Keratinocyte (primary cell): Measurements from ENCODE around the gene LCK. TPM values are rescaled to one million over a fixed set of nuclear protein-coding genes. Genes with fewer than 3 reads are reported as not detected.

Experiments
- DNase-seq: peaks from one replicate; pipeline ENCODE4 v3.0.0-alpha.2; 2011; ENCODE audit warnings: low read depth, missing footprints, low spot score
- FAIRE-seq: peaks from 2 replicates; lab custom pipeline; 2011; peaks lifted over from hg19 to GRCh38; lab: Jason Lieb, UNC
- H2AFZ ChIP-seq: 2 replicates; pipeline ENCODE4 v1.6.0; 2012; ENCODE audit warnings: low read length, control low read depth, inconsistent platforms; ENCODE audit not compliant: control insufficient read depth
- H3K27ac ChIP-seq: 2 replicates; pipeline ENCODE4 v1.5.1; 2011; ENCODE audit warnings: low read length; ENCODE audit not compliant: control insufficient read depth, insufficient read depth
- H3K27me3 ChIP-seq: 3 replicates; pipeline ENCODE4 v1.6.0; 2011; ENCODE audit warnings: low read length; ENCODE audit not compliant: control insufficient read depth, insufficient read depth; ENCODE audit errors: extremely low read depth
- H3K36me3 ChIP-seq, 2 experiments: 2 replicates in 1 of 2; 3 replicates in 1 of 2; pipeline ENCODE4 v1.5.1; 2011; ENCODE audit warnings: low read length in 2 of 2, mild to moderate bottlenecking in 1 of 2; ENCODE audit not compliant: control insufficient read depth in 2 of 2, insufficient read depth in 2 of 2; ENCODE audit errors: extremely low read depth in 1 of 2
- H3K4me1 ChIP-seq: 3 replicates; pipeline ENCODE4 v1.5.1; 2011; ENCODE audit warnings: low read length; ENCODE audit not compliant: control insufficient read depth, insufficient read depth; ENCODE audit errors: extremely low read depth
- H3K4me2 ChIP-seq: 3 replicates; pipeline ENCODE4 v1.6.0; 2011; ENCODE audit warnings: low read depth, low read length; ENCODE audit not compliant: control insufficient read depth, insufficient read depth; ENCODE audit errors: extremely low read depth
- H3K4me3 ChIP-seq, 3 experiments: fragments of 200-600 bp in 1 of 3; sonication (generic) in 1 of 3; 2 replicates in 2 of 3; 3 replicates in 1 of 3; pipeline ENCODE4 v1.5.1; 2011 to 2016; ENCODE audit warnings: low read length in 3 of 3, mild to moderate bottlenecking in 3 of 3, control low read depth in 2 of 3, inconsistent platforms in 1 of 3, low read depth in 1 of 3, mixed read lengths in 1 of 3, mixed run types in 1 of 3, moderate library complexity in 1 of 3; ENCODE audit not compliant: control insufficient read depth in 2 of 3, insufficient read depth in 2 of 3; ENCODE audit errors: extremely low read depth in 1 of 3
- H3K79me2 ChIP-seq: 2 replicates; pipeline ENCODE4 v1.6.0; 2012; ENCODE audit warnings: low read length; ENCODE audit not compliant: control insufficient read depth, insufficient read depth
- H3K9ac ChIP-seq: 3 replicates; pipeline ENCODE4 v1.6.0; 2011; ENCODE audit warnings: low read length; ENCODE audit not compliant: control insufficient read depth, insufficient read depth; ENCODE audit errors: extremely low read depth
- H3K9me1 ChIP-seq: 3 replicates; pipeline ENCODE4 v1.6.0; 2011; ENCODE audit warnings: low read length; ENCODE audit not compliant: control insufficient read depth, insufficient read depth; ENCODE audit errors: extremely low read depth
- H3K9me3 ChIP-seq: 2 replicates; pipeline ENCODE4 v1.5.1; 2012; ENCODE audit warnings: low read depth, low read length; ENCODE audit not compliant: control insufficient read depth
- H4K20me1 ChIP-seq: 3 replicates; pipeline ENCODE4 v1.6.0; 2011; ENCODE audit warnings: low read length; ENCODE audit not compliant: control insufficient read depth, insufficient read depth; ENCODE audit errors: extremely low read depth
- CTCF ChIP-seq, 3 experiments: IDR thresholded peaks in 1 of 3; conservative IDR thresholded peaks in 1 of 3; optimal IDR thresholded peaks in 1 of 3; 2 replicates in 2 of 3; 3 replicates in 1 of 3; pipeline versions ENCODE3 to v1.5.1; 2011; ENCODE audit warnings: low read length in 3 of 3, mild to moderate bottlenecking in 3 of 3, moderate library complexity in 2 of 3, control low read depth in 1 of 3, inconsistent platforms in 1 of 3; ENCODE audit not compliant: insufficient read depth in 2 of 3; ENCODE audit errors: extremely low read depth in 1 of 3
- EZH2 ChIP-seq: IDR thresholded peaks from one replicate; pipeline ENCODE4 v1.6.1; 2012; ENCODE audit warnings: inconsistent platforms, mild to moderate bottlenecking, low read length, moderate library complexity
- dilution Hi-C: fragments of 300-500 bp; cut with MboI; formaldehyde crosslinking; loops from one replicate; pipeline ENCODE4 v1.7.0; 2020; ENCODE audit warnings: low sequenced_read_pairs; ENCODE audit not compliant: extremely low pct_ligation_motif_present
- polyA plus RNA-seq, 5 experiments: library from polyadenylated mRNA; depleted of rRNA in 3 of 5; stranded (reverse) in 3 of 5; stranded (forward) in 1 of 5; unstranded in 1 of 5; fragments of >200 nt; gene quantifications; 1 replicate in 1 of 5; 2 replicates in 3 of 5; 3 replicates in 1 of 5; pipeline versions ENCODE4 v1.2.1 to v1.2.3, GENCODE V29; 2011 to 2012; ENCODE audit warnings: missing spikeins in 2 of 5, low read depth in 1 of 5, low replicate concordance in 1 of 5

The LCK gene
- polyA plus RNA-seq, 1 donor (not counting 4 experiments of a cell fraction or from before 2014, with no cell fraction given), result 0.16 TPM

- H3K27me3 ChIP-seq, result no peaks in the 10 kb centered on the region
- no peak for FAIRE-seq
- no peak overlapping the region for H2AFZ ChIP-seq
- TF ChIP-seq EZH2 (no peak), CTCF (optimal IDR thresholded peaks at IDR 0.05 in 1 of 3, IDR thresholded peaks at IDR 0.05 in 1 of 3, conservative IDR thresholded peaks at IDR 0.05 in 1 of 3; ENCODE audit: extremely low read depth in 1 of 3, insufficient read depth in 2 of 3, low read length in 3 of 3) (no peak)
- no peak overlapping the region for H3K9ac ChIP-seq
- H3K27ac ChIP-seq, result no peak overlapping the region
- H4K20me1 ChIP-seq, result no peaks in the 10 kb centered on the region
- peaks cover 4% of the 10 kb centered on the region for H3K4me1 ChIP-seq
- no peaks in the 10 kb centered on the region for H3K9me1 ChIP-seq
- no peak overlapping the region for H3K4me2 ChIP-seq
- H3K79me2 ChIP-seq, result peaks cover 44% of the 10 kb centered on the region
- H3K36me3 ChIP-seq, result peaks cover 3 to 5% of the 10 kb centered on the region in 2 experiments
- H3K9me3 ChIP-seq, result no peaks in the 10 kb centered on the region
- dilution Hi-C loops, result no loop called here
- no peak overlapping the region for H3K4me3 ChIP-seq
- DNase-seq, result no peak
These were observed 60.8 kb downstream of the LCK start for GRCh38 chr1:32311709-32312393.

GRCh38 chr1:32316903-32317277 is 65.8 kb downstream of the LCK start:
- Histone ChIP-seq H3K9me3 (no peaks in the 10 kb centered on the region), H3K9me1 (no peaks in the 10 kb centered on the region), H3K27me3 (no peaks in the 10 kb centered on the region), H3K79me2 (peaks cover 22% of the 10 kb centered on the region), H3K36me3 (peaks cover 3 to 9% of the 10 kb centered on the region in 2 experiments), H3K9ac (no peak overlapping the region), H2AFZ (no peak overlapping the region), H3K4me2 (no peak overlapping the region), H3K4me1 (no peaks in the 10 kb centered on the region), H3K4me3 (no peak overlapping the region), H4K20me1 (no peaks in the 10 kb centered on the region), H3K27ac (no peak overlapping the region)
- dilution Hi-C loops, result no loop called here
- no peak for TF ChIP-seq EZH2
- DNase-seq (no peak), FAIRE-seq (no peak)
